Transverse colon (tissue), 4 donors: ENCODE results near the gene ALDOA.

Experiments used
- CTCF ChIP-seq, 5 experiments: fragments of 200-600 bp in 3 of 5; fragments of 450-650 bp in 2 of 5; sonication (generic) in 3 of 5; IDR thresholded peaks; 1 replicate in 2 of 5; 2 replicates in 3 of 5; pipeline ENCODE4 v1.5.1; 2016 to 2017; ENCODE audit warnings: antibody characterized with exemption in 5 of 5, inconsistent platforms in 3 of 5, mild to moderate bottlenecking in 2 of 5, moderate library complexity in 1 of 5
- POLR2A ChIP-seq: fragments of 450-650 bp; IDR thresholded peaks from one replicate; pipeline ENCODE4 v1.6.1; 2016; ENCODE audit warnings: antibody characterized with exemption, mild to moderate bottlenecking, moderate library complexity
- POLR2AphosphoS5 ChIP-seq, 3 donors: sonication (generic); formaldehyde crosslinking; IDR thresholded peaks; one replicate each; pipeline ENCODE4 v1.6.1; 2016; ENCODE audit warnings: antibody characterized with exemption in 3 of 3

- no peak for TF ChIP-seq POLR2A
- TF ChIP-seq POLR2AphosphoS5 (IDR thresholded peaks at IDR 0.05): no peak
- no peak for TF ChIP-seq CTCF (IDR thresholded peaks at IDR 0.05)
These were observed 42.7 kb upstream of the ALDOA start, which contains the start of gene C16orf92 for GRCh38 chr16:30022887-30023286.
